ENCODE results near the gene FXYD3. TPM values are rescaled to one million over a fixed set of nuclear protein-coding genes. Genes with fewer than 3 reads are reported as not detected.

FXYD3 gene
- total and polyA plus RNA-seq, 2 of the 13 experiments (the other 11 are each of a cell fraction or from before 2014, with no cell fraction given), result 4.9 TPM; not detected in 1

DNA sequence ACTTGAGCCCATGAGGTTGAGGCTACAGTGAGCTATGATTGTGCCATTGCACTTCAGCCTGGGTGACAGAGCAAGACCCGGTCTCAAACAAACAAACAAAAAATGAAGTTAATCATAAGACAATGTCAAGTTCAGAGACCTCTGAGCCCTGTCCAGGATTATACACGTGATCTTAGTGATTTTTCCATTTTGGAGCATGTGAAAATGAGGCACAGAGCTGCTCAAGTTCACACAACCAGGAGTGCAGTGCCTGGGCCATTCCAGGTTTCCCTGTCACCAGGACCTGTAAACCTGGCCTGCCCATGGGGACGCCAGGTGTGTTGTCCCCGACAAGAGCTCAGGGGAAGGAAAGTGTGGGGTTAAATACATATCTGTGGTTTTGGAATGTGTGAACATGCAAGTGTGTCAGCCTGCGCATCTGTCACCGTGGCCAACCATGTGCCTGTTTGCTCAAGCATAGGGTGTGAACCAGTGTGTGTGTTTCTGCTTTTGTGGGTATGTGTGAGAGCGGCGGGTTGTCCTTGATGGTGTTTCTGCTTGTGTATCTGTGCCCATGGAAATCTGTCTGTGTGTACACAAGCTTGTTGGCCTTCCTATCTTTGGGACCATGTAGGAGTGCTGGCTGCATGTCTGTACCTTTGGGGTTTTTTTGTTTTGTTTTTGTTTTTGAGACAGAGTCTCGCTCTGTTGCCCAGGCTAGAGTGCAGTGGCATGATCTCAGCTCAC lies 21.5 kb downstream of the FXYD3 start (continued):
- no peak for TF ChIP-seq FLYWCH1 (CRISPR knock-in tag; IDR thresholded peaks at IDR 0.05)
- TF ChIP-seq, protein P1, sequence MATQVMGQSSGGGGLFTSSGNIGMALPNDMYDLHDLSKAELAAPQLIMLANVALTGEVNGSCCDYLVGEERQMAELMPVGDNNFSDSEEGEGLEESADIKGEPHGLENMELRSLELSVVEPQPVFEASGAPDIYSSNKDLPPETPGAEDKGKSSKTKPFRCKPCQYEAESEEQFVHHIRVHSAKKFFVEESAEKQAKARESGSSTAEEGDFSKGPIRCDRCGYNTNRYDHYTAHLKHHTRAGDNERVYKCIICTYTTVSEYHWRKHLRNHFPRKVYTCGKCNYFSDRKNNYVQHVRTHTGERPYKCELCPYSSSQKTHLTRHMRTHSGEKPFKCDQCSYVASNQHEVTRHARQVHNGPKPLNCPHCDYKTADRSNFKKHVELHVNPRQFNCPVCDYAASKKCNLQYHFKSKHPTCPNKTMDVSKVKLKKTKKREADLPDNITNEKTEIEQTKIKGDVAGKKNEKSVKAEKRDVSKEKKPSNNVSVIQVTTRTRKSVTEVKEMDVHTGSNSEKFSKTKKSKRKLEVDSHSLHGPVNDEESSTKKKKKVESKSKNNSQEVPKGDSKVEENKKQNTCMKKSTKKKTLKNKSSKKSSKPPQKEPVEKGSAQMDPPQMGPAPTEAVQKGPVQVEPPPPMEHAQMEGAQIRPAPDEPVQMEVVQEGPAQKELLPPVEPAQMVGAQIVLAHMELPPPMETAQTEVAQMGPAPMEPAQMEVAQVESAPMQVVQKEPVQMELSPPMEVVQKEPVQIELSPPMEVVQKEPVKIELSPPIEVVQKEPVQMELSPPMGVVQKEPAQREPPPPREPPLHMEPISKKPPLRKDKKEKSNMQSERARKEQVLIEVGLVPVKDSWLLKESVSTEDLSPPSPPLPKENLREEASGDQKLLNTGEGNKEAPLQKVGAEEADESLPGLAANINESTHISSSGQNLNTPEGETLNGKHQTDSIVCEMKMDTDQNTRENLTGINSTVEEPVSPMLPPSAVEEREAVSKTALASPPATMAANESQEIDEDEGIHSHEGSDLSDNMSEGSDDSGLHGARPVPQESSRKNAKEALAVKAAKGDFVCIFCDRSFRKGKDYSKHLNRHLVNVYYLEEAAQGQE (IDR thresholded peaks at IDR 0.05; ENCODE audit: borderline replicate concordance in 1 of 2, low read depth in 1 of 2, low read length in 2 of 2), result no peak
- TF ChIP-seq ZNF430 (CRISPR knock-in tag; IDR thresholded peaks at IDR 0.05), result no peak
- TF ChIP-seq ZNF180 (CRISPR knock-in tag; IDR thresholded peaks at IDR 0.05; ENCODE audit: borderline replicate concordance, low read depth), result no peak
- TF ChIP-seq ZNF160 (CRISPR knock-in tag; IDR thresholded peaks at IDR 0.05), result no peak
- TF ChIP-seq ISX (CRISPR knock-in tag; conservative IDR thresholded peaks at IDR 0.05), result no peak
- no peak for TF ChIP-seq ZMYM4 (CRISPR knock-in tag; IDR thresholded peaks at IDR 0.05)
- TF ChIP-seq ZNF510 (CRISPR knock-in tag; IDR thresholded peaks at IDR 0.05; ENCODE audit: low read depth), result peak; percentile 48; the same call in 1 of the 2 replicates
- TF ChIP-seq, protein P2, sequence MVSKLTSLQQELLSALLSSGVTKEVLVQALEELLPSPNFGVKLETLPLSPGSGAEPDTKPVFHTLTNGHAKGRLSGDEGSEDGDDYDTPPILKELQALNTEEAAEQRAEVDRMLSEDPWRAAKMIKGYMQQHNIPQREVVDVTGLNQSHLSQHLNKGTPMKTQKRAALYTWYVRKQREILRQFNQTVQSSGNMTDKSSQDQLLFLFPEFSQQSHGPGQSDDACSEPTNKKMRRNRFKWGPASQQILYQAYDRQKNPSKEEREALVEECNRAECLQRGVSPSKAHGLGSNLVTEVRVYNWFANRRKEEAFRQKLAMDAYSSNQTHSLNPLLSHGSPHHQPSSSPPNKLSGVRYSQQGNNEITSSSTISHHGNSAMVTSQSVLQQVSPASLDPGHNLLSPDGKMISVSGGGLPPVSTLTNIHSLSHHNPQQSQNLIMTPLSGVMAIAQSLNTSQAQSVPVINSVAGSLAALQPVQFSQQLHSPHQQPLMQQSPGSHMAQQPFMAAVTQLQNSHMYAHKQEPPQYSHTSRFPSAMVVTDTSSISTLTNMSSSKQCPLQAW (CRISPR knock-in tag; IDR thresholded peaks at IDR 0.05), result peak; percentile 75
- no peak for TF ChIP-seq RELA (CRISPR knock-in tag; IDR thresholded peaks at IDR 0.05)
- no peak for TF ChIP-seq FOXJ3 (CRISPR knock-in tag; IDR thresholded peaks at IDR 0.05; ENCODE audit: borderline replicate concordance)
- TF ChIP-seq NFATC3 (CRISPR knock-in tag; IDR thresholded peaks at IDR 0.05), result no peak
- TF ChIP-seq ZNF33A (CRISPR knock-in tag; IDR thresholded peaks at IDR 0.05; ENCODE audit: borderline replicate concordance), result no peak
- no peak for TF ChIP-seq ZNF816 (CRISPR knock-in tag; IDR thresholded peaks at IDR 0.05; ENCODE audit: borderline replicate concordance)
- no peak for TF ChIP-seq HNRNPK (IDR thresholded peaks at IDR 0.05; ENCODE audit: low read depth, low read length, poor library complexity, severe bottlenecking)
- no peak for TF ChIP-seq CBX2 (IDR thresholded peaks at IDR 0.05; ENCODE audit: low read depth, low read length)
- TF ChIP-seq CBX2 (CRISPR knock-in tag; IDR thresholded peaks at IDR 0.05; ENCODE audit: low read depth), result no peak
- TF ChIP-seq MIER3 (CRISPR knock-in tag; IDR thresholded peaks at IDR 0.05; ENCODE audit: borderline replicate concordance), result no peak; the same call in 1 of the 2 replicates
- TF ChIP-seq FOXA1 (IDR thresholded peaks at IDR 0.05), result no peak; the same call in 1 of the 2 replicates
- TF ChIP-seq FOXA1 (CRISPR knock-in tag; IDR thresholded peaks at IDR 0.05), result peak; percentile 76; the same call in 1 of the 2 replicates
- TF ChIP-seq SMAD1 (CRISPR knock-in tag; IDR thresholded peaks at IDR 0.05; ENCODE audit: borderline replicate concordance, low read depth), result no peak
- TF ChIP-seq, protein P3, sequence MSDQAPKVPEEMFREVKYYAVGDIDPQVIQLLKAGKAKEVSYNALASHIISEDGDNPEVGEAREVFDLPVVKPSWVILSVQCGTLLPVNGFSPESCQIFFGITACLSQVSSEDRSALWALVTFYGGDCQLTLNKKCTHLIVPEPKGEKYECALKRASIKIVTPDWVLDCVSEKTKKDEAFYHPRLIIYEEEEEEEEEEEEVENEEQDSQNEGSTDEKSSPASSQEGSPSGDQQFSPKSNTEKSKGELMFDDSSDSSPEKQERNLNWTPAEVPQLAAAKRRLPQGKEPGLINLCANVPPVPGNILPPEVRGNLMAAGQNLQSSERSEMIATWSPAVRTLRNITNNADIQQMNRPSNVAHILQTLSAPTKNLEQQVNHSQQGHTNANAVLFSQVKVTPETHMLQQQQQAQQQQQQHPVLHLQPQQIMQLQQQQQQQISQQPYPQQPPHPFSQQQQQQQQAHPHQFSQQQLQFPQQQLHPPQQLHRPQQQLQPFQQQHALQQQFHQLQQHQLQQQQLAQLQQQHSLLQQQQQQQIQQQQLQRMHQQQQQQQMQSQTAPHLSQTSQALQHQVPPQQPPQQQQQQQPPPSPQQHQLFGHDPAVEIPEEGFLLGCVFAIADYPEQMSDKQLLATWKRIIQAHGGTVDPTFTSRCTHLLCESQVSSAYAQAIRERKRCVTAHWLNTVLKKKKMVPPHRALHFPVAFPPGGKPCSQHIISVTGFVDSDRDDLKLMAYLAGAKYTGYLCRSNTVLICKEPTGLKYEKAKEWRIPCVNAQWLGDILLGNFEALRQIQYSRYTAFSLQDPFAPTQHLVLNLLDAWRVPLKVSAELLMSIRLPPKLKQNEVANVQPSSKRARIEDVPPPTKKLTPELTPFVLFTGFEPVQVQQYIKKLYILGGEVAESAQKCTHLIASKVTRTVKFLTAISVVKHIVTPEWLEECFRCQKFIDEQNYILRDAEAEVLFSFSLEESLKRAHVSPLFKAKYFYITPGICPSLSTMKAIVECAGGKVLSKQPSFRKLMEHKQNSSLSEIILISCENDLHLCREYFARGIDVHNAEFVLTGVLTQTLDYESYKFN (CRISPR knock-in tag; conservative IDR thresholded peaks at IDR 0.05), result peak; percentile 83
